Hematopoietic multipotent progenitor cell (in vitro differentiated cells): ENCODE results near the gene AHRR. TPM values are rescaled to one million over a fixed set of nuclear protein-coding genes. Genes with fewer than 3 reads are reported as not detected.
"Not testable (repeated sequence)": the region's sequence is repeated elsewhere in the genome, so short reads cannot be mapped to it uniquely, and the experiment has no call there.

ENCODE experiments used
- DNase-seq, 3 donors: peaks; one replicate each; pipeline ENCODE4 v3.0.0-alpha.2; 2011 to 2015; ENCODE audit warnings: low read depth in 2 of 3, low spot score in 2 of 3
- total RNA-seq: library from RNA; depleted of rRNA; stranded (reverse); fragments of >200 nt; gene quantifications from one replicate; pipeline ENCODE4 v1.2.3, GENCODE V29; 2012

AHRR gene
- total RNA-seq, 1 donor, result 0.54 TPM

DNA sequence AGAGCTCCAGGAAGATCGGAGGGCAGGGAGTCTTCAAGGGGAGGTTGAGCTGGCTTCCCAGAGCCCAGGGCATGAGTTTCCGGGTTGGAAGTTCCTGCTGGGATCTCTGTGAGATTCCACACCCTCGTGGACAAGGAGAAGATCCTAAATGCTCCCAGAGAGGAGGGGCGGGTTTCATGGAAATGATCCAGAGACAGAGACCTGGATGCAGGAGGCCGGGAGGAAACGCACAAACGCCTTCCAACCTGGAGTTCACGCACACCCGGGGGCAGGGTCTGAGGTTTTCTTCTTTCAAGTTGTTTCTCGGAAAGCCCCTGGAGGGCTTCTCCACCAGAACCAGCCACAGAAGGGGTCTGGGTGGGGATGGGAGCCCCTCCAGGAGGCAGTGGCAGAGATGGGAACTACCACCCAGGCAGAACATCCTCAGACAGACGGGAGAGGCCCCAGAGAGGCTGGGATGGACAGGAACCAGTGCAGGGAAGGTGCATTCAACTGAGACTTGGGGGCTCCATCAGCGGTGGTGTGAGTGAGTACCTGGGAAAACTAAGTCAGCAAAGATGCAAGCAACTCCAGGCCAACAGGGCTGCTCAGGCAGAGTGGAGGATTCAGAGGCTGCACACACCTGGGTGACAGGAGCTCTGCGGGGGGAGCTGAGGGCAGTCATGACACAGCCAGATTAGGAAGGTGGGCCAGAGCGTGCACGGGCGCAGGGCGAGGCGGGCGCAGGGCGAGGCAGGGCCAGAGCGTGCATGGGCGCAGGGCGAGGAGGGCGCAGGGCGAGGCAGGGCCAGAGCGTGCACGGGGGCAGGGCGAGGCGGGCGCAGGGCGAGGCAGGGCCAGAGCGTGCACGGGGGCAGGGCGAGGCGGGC is 69.3 kb downstream of the AHRR start:
- DNase-seq, result no peak

- DNase-seq, result peak; percentile 38 to 89 (median 86)
Observed at GRCh38 chr5:392431-392988, 71.0 kb downstream of the AHRR start.

- DNase-seq, result no peak
Observed at GRCh38 chr5:393846-394275, 72.3 kb downstream of the AHRR start.

DNA sequence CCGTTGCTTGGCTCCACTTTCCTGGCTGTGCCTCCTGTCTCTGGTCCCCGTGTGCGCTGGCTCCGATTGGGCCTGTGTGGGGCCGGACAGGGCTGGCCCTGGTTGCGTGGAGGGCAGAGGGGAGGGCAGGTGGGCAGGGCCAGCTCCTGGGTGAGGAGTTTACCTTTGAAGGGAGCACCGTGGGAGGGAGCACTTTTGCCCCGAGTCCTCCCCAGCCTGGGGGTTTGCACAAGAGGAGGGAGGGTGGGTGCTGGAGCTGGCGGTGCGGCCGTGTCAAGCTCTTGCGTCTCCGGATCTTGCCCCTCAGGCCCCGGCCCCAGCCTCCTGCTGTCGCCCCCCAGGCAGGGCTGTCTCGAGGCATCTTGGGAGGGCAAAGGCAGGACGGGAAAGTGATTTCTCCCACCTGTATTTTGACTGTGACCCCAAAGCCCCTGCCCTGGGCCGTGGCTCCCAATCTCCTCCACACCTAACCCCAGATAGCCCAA is 73.2 kb downstream of the AHRR start:
- DNase-seq, result no peak

DNA sequence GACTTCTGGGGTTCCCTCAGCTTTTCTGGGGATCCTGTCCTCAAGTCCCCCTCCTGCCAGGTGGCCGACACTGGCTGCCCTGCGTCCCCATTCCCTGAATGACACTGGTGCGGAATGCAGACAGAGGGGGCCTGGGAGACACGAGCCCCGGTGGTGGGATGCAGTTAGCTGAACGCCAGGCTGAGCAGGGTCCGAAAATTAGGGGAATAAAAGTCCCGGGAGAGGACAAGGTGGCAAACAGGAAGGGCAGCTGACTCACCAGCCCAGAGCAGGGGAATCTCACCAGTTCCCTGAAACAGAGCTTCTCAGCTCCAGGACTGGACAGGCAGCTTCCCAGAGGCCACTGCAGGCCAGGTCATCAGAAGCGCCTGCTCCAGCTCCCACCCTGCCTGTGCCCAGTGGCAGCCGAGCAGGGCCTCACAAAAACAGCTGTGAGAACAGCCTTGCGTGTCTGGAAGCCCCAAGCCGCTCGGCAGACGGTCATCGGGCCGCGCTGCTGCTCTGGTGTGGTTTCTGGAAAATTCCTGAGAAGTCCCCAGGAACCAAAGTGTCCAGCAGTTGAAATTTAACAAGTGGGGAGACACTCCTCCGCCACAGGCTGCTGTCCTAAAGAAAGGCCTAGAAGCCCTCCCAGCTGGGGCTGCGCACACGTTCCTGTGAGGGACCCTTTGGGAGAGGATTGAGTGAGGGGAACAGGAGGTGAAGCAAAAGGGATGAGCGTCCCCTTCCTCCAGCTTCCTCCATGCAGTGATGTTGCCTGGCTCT is 73.8 kb downstream of the AHRR start:
- DNase-seq, result no peak

DNA sequence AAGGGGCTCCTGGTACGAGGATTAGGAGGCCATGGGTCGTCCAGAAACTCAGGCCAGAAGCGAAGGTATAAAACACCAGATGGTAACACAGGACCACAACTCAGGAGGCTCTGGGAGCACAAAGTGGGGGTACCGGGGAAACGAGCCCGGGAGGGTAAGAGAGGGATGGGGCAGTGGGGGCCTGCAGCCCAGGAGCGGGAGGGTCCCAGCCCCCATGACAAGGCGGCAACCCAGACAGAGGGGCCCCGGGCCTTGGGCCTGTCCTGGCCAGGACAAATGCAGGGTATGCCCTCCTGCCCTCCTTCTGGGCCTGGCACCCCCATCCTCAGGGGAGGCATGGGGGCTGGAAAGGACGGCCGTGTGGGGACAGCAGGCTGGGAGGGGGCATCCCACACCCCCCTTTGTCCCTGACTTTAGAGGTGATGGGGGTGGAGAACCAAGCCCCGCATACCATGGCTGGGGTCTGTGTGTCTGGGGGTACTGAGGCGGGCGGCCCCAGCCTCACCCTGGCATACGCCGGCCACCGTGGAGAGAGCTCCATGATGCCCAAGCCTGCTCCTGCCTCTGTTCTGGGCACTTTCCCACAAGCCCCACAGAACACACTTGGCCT is 74.5 kb downstream of the AHRR start:
- DNase-seq, result no peak

DNA sequence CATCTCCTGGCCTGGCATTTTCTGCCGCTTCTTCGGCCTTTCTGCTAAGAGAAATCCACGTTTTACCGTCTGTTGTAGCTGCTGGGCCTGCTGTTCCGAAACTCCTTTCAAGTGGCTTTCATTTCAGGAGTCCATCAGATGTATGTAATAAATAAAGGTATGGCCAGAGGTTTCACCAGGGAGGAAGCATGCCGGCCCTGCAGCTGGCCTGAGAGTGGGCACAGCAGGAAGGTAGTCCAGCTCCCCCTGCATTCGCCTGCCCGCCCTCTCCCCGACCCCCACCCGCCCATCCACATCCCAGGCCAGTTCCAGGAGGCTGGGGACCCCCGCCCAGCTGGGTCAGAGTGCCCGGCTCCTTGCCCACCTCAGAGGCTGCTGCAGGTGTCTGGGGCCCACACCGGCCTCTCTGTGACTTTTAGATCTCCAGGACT is 75.0 kb downstream of the AHRR start:
- no peak for DNase-seq

DNA sequence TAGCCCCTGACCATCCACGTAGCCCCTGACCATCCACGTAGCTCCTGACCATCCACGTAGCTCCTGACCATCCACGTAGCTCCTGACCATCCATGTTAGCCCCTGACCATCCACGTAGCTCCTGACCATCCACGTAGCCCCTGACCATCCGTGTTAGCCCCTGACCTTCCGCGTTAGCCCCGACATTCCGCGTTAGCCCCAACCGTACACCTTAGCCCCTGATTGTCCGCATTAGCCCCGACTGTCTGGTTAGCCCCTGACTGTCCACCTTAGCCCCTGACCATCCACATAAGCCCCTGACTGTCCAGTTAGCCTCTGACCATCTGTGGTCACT is 76.6 kb downstream of the AHRR start:
- DNase-seq, result not testable (repeated sequence)

DNA sequence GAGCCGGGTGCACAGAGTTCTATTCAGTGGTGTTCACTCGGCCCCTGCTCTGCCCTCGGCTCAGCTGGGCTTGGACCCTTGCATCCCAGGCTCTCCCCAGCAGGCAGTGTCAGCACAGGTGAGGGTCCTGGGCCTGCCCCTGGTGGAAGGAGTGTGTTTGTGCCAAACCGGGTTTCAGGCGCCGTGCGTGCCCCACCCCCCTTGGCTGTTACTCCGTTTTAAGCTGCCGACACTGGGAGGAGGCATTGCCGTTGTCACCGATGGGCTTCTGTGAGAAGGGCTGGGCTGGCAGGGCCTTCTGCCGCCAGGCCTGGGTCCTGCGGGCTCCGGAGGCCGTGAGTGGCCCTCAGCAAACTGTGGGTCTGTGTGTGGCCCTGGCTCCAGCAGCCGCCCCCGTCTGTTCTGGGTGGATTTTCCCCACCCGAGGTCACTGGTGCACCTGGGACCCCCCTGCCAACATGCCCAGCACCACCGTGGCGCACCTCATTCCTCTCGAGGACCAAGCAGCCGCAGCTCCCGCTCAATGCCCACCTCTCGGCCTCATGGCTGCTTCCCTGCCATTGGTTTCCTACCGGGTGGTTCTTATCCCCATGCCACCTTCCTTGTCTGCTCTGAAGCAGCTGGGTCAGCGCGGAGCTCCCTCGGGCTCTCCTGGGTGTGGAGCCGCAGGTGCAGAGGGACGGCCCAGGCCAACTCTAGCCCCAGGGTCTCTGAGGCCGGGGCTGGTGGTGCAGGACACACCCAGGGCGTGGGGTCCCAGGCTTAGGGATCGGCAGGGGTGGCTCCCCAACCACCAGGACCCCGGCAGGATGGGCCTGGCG is 77.2 kb downstream of the AHRR start:
- DNase-seq, result peak in 1 of 3 donors; percentile 6

DNA sequence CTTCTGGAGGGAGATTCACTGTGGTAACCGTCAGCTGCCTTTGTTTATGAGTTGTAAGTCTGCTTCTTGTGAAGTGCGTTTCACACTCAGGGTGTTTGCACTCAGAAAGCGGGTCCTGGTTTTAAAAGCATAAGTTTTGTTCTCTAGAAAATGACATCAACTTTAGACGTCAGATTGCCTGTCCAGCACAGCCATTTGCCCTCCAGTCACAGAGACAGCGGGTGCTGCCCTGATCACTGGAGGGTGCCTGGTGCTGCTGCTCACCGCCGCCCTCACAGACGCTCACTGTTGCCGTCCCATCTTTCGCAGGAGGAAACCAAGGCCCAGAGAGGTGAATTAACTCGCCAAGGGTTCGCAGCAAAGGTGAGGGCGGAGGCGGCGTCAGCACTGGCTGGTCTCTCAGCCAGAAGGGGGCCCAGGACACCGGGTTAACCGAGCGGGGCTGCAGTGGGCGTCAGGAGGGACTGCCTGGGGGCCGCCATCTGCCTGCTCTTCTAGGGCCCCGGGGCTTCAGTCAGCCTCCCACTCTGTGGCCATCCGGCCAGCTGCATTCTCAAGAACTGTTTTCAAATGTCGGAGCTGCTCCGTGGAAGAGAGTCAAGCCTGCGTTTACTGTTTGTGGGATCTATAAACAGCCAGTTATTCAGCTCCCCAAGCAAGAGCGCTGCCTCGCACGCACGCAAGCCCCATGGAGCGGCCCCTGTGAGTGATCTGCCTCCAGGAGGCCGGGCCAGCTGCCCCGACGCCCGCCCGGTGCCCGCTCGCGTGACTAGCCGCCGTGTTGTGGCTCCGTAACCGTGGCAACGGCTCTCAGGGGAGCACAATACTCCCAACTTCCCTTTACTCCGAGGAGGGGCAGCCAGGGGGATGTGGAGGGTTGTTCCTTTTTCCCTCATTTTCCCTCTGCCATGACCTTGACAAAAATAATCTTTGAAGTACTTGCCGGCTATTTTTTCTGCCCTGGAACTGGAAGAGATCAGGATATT is 78.1 kb downstream of the AHRR start:
- DNase-seq, result peak in 2 of 3 donors; percentile 93 to 95

DNA sequence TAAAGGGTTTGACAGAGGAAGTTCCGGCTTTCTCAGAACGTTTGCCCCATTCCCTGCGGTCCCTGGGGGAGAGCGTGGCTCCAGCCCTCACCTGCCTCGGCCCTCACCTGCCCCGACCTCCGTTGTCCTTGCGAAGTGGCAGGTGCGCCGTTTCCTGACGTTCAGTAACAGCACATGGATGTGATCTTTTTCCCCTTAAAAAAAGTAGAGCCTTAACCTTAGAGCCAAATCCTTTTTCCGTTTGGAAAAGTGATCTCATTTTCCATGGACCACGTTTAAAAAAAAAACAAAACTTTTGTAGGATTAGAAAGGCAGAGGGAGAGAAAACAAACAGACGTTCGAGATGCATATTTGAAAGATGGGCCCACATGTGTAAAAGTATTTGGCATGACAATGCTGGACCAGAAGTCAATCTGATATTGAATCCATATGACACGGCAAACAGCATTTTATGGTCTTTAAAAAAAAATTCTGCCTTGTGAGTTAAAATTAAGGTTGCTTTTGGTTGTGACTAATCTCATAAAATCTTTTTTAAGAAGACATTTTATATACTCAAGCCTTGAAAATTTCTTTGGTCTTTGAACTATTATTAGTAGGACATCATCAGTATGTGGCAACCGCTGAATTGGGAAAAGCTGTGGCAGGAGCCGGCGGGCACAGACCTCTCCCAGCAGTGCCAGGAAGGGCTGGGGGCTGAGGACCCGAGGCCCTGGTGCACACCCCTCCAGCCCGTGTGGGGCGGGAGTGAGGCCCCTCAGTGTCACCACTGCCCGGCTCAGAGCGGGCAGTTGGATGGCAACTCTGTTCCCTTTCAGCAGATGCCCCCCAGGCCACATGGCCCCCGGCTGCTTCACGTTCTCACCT is 79.0 kb downstream of the AHRR start:
- peak in 1 of 3 donors; percentile 23 for DNase-seq

GRCh38 chr5:401146-402034 is 79.9 kb downstream of the AHRR start:
- no peak for DNase-seq

- not testable (repeated sequence) for DNase-seq
Observed at GRCh38 chr5:402219-402614, 80.7 kb downstream of the AHRR start.

GRCh38 chr5:402615-403359 is 81.3 kb downstream of the AHRR start:
- peak in 1 of 3 donors; percentile 57 for DNase-seq

DNA sequence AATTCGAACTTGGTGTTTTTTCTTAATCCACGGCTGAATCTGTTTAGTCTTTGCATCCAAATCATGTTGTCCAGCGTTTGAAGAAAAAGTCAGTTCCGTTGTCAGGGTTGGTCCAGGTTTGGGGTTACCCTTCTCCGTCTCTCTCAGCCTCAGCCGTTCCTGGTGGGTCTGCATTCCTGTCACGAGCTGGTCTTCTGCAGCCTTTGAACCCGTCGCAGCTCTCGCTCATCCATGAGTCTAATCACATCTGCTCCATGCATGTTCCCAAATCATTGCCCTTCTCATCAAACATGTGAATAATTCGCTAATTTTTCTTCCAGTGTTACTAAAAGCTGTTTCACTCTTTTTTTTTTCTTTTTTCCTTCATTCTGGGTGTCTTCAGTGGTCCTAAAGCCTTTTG is 82.5 kb downstream of the AHRR start:
- DNase-seq, result no peak

DNA sequence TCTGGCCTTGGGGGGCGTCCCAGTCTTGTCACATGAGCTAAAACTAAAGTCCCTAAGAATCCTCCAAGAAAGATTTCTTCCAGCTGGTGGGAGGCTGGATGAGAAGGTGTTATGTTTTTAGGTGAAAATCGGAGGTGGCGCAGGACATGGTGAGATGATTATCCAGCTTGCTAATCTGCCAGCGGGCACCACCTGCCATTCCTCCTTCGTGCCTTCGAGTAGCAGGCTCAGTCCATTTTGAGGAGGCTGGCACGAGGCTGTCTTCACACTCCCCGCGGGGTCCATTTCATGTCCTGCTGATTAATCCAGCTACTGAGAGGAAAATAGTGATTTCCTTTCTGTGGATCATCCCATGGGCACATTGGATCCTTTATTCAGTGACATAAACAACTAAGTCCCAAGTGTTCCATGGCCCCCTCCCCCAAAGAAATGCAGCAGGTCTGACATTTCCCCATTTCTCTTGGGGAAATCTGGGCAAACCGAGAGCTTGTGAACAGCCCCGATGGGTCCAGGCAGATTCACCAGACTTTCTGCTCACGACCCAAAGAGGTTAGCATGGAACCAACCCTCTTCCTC is 83.2 kb downstream of the AHRR start:
- no peak for DNase-seq
